ENCODE data around the gene METTL13. TPM values are rescaled to one million over a fixed set of nuclear protein-coding genes. Genes with fewer than 3 reads are reported as not detected.

Gene METTL13
- total RNA-seq, 1 experiment from 2014 or later, result 64.5 TPM

GRCh38 chr1:171783816-171784530 is 2.5 kb downstream of the METTL13 start:
- Histone ChIP-seq H3K56ac (ENCODE audit: insufficient read length, low read depth, low read length) (no peak overlapping the region), H3K4me1 (ENCODE audit: insufficient read depth, low read length) (no peaks in the 10 kb centered on the region), H3T11ph (ENCODE audit: low read length) (no peak overlapping the region), H3K23me2 (ENCODE audit: insufficient read length, low read depth, low read length, poor library complexity, severe bottlenecking) (peaks cover 3% of the 10 kb centered on the region), H2BK20ac (ENCODE audit: low read depth, low read length, poor library complexity, severe bottlenecking) (no peak overlapping the region), H2AK5ac (ENCODE audit: insufficient read length, low read length) (no peak overlapping the region), H3K9ac (ENCODE audit: extremely low read depth, insufficient read length, low read length) (no peak overlapping the region), H4K20me1 (ENCODE audit: control insufficient read depth, insufficient read depth, insufficient read length) (no peaks in the 10 kb centered on the region), H2BK15ac (ENCODE audit: low read depth, low read length) (no peak overlapping the region), H3K79me2 (ENCODE audit: insufficient read depth, low read length) (peaks cover 23% of the 10 kb centered on the region), H2BK120ac (ENCODE audit: low read depth, low read length, poor library complexity, severe bottlenecking) (no peak overlapping the region), H4K5ac (ENCODE audit: insufficient read length, low read depth, low read length) (no peak overlapping the region), H3K27ac (ENCODE audit: insufficient read length, low read depth, low read length) (no peak overlapping the region), H2AFZ (ENCODE audit: low read length) (no peak overlapping the region), H2BK5ac (ENCODE audit: insufficient read length, low read length) (no peak overlapping the region), H2BK12ac (ENCODE audit: insufficient read length, low read depth, low read length) (no peak overlapping the region), H3K14ac (ENCODE audit: insufficient read depth, low read length) (no peak overlapping the region), H3K4me2 (ENCODE audit: insufficient read depth, insufficient read length, low read length) (no peak overlapping the region), H3K27me3 (ENCODE audit: insufficient read depth, low read length) (no peaks in the 10 kb centered on the region), H3K9me3 (ENCODE audit: control insufficient read depth, low read depth, low read length) (no peaks in the 10 kb centered on the region), H3K18ac (ENCODE audit: insufficient read length, low read depth, low read length) (no peak overlapping the region), H3K79me1 (ENCODE audit: insufficient read depth, low read depth, low read length, poor library complexity, severe bottlenecking) (peaks cover 5% of the 10 kb centered on the region), H4K91ac (ENCODE audit: insufficient read length, low read depth, low read length) (no peak overlapping the region), H4K8ac (replicated peaks; ENCODE audit: insufficient read length, low read depth, low read length) (no peak overlapping the region), H3K4ac (ENCODE audit: low read depth, low read length) (no peak overlapping the region), H3K23ac (ENCODE audit: insufficient read length, low read depth, low read length) (no peak overlapping the region)
- WGBS (ENCODE audit: extremely low coverage, insufficient read length, low lambda C conversion rate), result no CpG with 5 or more reads among the region's 25 CpGs
- DNase-seq, result no peak
- TF ChIP-seq, protein P1, sequence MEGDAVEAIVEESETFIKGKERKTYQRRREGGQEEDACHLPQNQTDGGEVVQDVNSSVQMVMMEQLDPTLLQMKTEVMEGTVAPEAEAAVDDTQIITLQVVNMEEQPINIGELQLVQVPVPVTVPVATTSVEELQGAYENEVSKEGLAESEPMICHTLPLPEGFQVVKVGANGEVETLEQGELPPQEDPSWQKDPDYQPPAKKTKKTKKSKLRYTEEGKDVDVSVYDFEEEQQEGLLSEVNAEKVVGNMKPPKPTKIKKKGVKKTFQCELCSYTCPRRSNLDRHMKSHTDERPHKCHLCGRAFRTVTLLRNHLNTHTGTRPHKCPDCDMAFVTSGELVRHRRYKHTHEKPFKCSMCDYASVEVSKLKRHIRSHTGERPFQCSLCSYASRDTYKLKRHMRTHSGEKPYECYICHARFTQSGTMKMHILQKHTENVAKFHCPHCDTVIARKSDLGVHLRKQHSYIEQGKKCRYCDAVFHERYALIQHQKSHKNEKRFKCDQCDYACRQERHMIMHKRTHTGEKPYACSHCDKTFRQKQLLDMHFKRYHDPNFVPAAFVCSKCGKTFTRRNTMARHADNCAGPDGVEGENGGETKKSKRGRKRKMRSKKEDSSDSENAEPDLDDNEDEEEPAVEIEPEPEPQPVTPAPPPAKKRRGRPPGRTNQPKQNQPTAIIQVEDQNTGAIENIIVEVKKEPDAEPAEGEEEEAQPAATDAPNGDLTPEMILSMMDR (conservative IDR thresholded peaks at IDR 0.05), result no peak
- H3K9me3 Mint-ChIP-seq, result peaks cover 0 to 2% of the 10 kb centered on the region in 2 experiments; a peak in 1 of 5 replicates
- H3K4me1 Mint-ChIP-seq, result peaks cover 13 to 18% of the 10 kb centered on the region in 2 experiments
- peak overlapping the region in 1 of 2 experiments; percentile 88; a peak in 1 of 5 replicates for H3K4me3 Mint-ChIP-seq
- no peak overlapping the region; a peak in 1 of 7 replicates for H3K27ac Mint-ChIP-seq
- peaks cover 31 to 64% (median 63%) of the 10 kb centered on the region in 3 experiments; a peak in 6 of 7 replicates for H3K36me3 Mint-ChIP-seq (ENCODE audit: insufficient read depth in 1 of 3, low read depth in 3 of 3)
- H3K27me3 Mint-ChIP-seq (ENCODE audit: low read depth), result no peaks in the 10 kb centered on the region
